NOMO-1 treated with dmso at 0.1 percent for 144 hours (cell line): ENCODE measurements around the gene PRMT7.

ENCODE experiments used
- DNase-seq: peaks from one replicate; lab custom pipeline; 2025; ENCODE audit not compliant: unreplicated experiment; lab: John Stamatoyannopoulos, UW

The PRMT7 gene

GRCh38 chr16:68300734-68301459 is 9.9 kb upstream of the PRMT7 start:
- DNase-seq = no peak

- no peak for DNase-seq
Observed at GRCh38 chr16:68306633-68307032, 4.2 kb upstream of the PRMT7 start.

- DNase-seq = no peak
Observed at GRCh38 chr16:68309799-68310198, 1.0 kb upstream of the PRMT7 start.

DNA sequence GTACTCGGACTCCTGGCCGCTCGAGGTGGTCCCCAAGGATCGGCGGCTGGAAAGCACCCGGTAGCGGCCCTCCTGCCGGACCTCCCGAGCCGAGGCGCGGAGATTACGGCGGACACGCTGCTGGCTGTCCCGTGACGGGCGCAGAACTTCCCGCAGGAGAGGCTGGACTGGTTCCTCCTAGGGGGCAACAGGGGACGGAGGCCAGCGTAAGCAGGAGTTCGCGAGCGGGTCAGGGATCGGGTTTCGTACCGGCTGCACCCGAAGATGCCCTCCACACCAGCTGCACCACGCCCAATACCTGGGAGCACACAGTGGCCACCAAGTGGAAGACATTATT is 414 bp upstream of the PRMT7 start:
- DNase-seq = no peak

DNA sequence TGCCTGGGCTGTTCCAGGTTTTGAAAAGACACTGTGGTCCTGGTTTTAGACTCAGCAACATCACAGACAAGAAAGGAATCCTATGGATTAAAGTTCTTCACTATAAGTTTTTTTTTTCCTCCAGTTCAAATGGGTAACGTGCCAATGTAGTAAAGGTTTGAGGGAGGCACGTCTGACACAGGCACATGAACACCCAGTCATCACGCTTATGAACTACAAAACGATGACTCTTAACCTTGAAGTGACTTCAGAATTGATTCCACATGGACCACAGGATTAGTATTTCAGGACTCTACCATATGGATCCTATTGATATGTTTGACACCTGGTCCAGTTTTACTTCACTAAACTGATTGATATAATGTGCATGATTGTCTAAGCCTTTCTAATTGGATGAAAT is 2.3 kb downstream of the PRMT7 start:
- DNase-seq = no peak

DNA sequence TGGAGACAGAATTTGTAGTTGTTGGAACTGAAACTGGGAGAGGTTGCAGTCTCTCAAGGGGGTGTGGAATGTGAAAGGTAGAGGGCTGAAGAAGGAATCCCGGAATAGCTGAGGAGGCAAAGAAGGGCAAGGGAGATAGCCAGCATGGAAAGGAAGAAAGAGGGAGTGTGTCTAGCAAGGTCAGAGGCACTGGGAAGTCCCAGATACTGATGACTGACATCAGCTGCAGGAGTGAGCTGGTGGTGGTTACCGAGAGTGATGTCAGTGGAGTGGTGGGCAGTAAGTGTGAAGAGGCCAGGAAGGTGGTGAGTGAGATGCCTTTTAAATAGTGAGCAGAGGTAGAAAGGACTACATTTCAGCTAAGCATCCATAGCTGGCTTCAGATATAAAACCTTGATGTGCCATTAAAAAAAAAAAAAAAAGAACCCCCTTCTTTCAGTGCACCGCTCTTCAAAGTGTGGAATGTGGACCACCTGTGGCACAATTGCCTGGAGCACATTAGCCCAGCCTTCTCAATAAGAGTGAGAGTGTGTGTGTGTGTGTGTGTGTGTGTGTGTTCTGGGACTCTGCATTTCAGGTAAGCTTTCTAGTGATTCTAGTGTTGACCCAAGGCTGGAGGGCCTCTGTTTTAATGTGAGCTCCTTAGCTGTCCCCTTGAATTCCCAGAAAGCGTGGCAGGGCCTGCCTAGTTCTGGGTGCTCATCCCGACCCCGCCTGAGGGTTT is 8.5 kb downstream of the PRMT7 start:
- DNase-seq = no peak

DNA sequence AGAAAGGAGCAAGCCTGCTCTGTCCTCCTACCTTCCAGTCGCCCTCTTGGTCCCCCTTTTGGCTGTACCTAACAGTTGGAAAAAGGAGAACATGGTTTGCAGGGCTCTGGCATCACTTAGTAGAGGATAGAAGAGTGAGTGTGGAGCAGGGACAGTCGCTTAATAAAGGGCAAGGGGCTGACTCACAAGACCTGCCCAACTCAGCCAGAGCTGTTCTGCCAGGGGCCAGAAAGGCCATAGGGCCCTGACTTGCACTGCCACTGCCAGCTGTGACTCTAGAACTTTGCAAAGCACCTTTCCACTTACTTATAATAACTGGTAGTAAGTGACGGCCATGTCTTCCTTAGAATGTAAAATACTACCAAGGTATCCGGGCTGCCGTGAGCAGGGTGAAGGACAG is 13.5 kb downstream of the PRMT7 start:
- DNase-seq = no peak

- no peak for DNase-seq
Observed at GRCh38 chr16:68324780-68325357, 14.1 kb downstream of the PRMT7 start.

GRCh38 chr16:68328151-68328859 is 17.5 kb downstream of the PRMT7 start:
- DNase-seq = peak; percentile 73

DNA sequence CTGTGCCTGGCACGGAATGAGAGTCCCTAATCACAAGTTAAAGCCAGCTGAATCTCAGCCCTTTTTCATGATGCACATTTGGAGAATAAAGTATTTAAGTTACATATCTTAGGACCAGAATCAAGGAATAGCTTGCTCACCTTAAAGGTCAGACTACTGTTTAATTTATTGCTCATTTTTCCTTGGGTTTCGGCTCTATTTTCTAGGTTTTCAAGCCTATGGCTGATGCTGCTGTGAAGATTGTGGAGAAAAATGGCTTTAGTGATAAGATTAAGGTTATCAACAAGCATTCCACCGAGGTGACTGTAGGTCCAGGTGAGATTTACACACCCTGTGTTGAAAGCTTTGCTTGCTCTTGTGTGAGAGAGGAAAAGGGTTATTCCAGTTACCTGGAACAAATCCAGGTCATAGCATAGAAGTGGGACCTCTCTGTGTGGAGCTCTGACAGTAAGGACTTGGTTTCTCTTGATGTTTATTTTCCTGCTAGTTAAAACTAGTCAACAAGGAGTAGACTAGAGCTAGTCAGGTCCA is 18.1 kb downstream of the PRMT7 start:
- no peak for DNase-seq

DNA sequence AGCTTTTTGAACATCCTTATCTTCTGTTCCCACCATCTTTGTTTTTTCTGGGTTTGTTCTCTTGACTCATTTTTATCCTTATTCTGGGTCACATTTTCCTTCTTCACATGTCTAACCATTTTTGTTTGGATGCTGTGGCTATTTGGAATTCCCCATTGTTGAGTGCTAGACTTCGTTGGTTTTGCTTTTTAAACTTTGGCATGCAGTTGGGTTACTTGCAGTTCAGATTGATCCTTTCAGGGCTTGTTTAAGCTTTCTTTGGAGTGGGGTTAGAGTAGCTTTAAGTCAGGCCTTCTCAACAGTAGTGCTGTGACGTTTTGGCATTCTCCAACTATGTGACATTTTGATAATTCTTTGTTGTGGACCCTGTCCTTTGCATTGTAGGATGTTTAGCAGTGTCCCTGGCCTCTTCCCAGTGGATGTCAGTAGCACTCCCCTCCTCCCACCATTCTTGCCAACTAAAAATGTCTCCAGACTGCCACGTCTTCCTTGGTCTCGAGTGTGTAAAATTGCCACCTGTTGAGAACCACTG is 21.1 kb downstream of the PRMT7 start:
- no peak for DNase-seq

GRCh38 chr16:68332411-68333121 is 21.7 kb downstream of the PRMT7 start:
- DNase-seq = peak; percentile 79

GRCh38 chr16:68335175-68335574 is 24.4 kb downstream of the PRMT7 start:
- no peak for DNase-seq

- DNase-seq = no peak
Observed at GRCh38 chr16:68338326-68339119, 27.7 kb downstream of the PRMT7 start.

- no peak for DNase-seq
Observed at GRCh38 chr16:68339214-68339613, 28.4 kb downstream of the PRMT7 start.

DNA sequence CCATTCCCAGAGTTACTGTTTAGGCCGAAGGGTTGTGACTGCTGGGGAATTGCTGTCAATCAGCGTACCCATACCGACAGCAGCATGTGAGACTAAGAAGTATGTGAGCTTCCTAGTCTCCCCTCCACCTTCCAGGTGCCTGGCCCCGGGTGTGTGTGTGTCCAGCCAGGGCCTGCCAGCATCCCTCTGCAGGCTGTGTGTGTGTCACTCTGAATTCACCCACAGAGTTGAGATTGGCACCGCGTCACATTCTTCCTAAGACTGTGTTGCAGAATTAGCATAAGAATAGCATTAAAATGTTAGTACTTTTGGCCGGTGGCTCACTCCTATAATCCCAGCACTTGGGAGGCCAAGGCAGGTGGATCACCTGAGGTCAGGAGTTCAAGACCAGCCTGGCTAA is 31.8 kb downstream of the PRMT7 start:
- DNase-seq = no peak

DNA sequence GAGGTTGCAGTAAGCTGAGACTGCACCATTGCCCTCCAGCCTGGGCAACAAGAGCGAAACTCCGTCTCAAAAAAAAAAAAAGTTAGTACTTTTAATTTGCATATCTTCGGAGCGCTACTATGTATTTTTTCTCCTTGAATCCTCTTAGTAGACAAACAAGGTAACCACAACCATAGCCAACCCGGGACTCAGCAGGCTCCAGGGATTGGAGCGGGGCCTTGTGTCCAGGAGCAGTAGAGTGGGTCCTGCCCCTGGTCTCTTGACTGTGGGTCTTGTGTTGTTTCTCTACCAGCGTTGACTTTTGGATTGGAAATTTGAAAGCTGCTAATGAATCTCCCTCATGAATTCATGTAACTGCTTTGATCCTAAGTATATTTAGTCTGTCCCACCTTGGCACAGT is 32.3 kb downstream of the PRMT7 start:
- DNase-seq = no peak

DNA sequence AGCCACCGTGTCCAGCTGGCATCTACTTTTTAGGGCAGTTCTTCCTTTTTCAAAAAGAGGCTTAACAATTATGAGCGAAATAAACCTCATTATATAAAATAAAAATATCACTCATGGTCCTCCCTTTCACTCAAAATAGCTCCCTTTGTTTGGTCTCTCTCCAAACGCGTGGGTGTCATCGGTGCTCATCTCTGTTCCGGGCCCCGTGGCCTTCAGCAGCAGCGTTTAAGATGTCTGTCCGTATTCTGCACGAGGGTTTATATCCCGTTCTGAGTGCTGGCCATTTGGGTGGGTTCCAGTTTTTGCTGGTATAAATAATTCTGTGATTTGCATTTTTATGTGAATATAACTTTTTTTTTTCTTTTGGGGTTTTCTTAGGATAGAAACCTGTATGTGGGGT is 33.4 kb downstream of the PRMT7 start:
- DNase-seq = no peak

DNA sequence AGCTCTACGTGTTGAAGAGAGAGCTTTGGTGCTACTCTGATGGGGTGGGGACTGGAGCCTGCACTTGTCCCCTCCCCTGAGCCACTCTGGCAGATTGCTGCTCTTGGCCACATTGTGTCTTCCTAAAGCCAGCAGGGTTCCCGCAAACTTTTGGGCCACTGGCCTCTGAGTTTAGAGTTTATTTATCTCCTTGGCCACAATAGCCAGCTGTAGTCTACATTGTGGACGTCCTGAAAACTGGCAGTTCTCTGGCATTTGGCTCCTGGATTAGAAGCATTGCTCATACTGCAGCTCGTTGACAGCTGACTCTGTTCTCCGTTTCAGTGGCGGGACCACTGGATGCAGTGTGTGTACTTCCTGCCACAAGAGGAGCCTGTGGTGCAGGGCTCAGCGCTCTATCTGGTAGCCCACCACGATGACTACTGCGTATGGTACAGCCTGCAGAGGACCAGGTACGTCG is 34.6 kb downstream of the PRMT7 start:
- DNase-seq = no peak
